Measurements from ENCODE around the gene TIPRL. TPM values are rescaled to one million over a fixed set of nuclear protein-coding genes. Genes with fewer than 3 reads are reported as not detected.

The TIPRL gene
- total RNA-seq, 1 donor from 2014 or later: 25.3 TPM

DNA sequence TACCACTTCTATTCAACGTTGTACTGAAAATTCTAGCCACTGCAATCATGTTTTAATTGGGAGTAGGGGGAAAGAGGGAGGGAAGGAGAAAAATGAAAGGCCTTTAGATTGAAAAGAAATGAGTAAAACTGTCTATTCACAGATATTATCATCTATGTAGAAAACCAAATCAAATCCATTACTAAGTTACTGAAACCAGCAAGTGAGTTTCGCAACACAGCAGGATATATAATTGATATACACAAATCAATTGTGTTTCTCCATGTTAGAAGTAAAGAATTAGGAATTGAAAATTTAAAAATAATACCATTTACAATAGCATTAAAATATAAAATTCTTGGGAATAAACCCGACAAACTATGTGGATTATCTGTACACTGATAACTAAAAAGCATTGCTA lies 66.3 kb downstream of the TIPRL start:
- no peaks in the 10 kb centered on the region for H3K27me3 ChIP-seq (ENCODE audit: control insufficient read depth, insufficient read depth, low read length)
- FAIRE-seq (no peak), DNase-seq (ENCODE audit: low read depth) (no peak)
- peaks cover 16% of the 10 kb centered on the region for H3K36me3 ChIP-seq (ENCODE audit: control insufficient read depth, insufficient read depth, low read length)
- TF ChIP-seq CTCF (IDR thresholded peaks at IDR 0.05; ENCODE audit: insufficient read depth, low read length, severe bottlenecking): no peak
- H3K4me3 ChIP-seq (ENCODE audit: low read depth, low read length): no peak overlapping the region

GRCh38 chr1:168246506-168246905 lies 67.7 kb downstream of the TIPRL start:
- peaks cover 16% of the 10 kb centered on the region for H3K36me3 ChIP-seq (ENCODE audit: control insufficient read depth, insufficient read depth, low read length)
- H3K4me3 ChIP-seq (ENCODE audit: low read depth, low read length): no peak overlapping the region
- FAIRE-seq (no peak), DNase-seq (ENCODE audit: low read depth) (no peak)
- H3K27me3 ChIP-seq (ENCODE audit: control insufficient read depth, insufficient read depth, low read length): no peaks in the 10 kb centered on the region
- no peak for TF ChIP-seq CTCF (IDR thresholded peaks at IDR 0.05; ENCODE audit: insufficient read depth, low read length, severe bottlenecking)

Other genes with a start within 250 kb of the TIPRL start
- 28.2 and 34.6 TPM in 2 replicates for gene DCAF6, start 242.3 kb upstream of the TIPRL start, total RNA-seq
- 10.8 and 23.6 TPM in 2 replicates for gene MPC2, start 241.9 kb upstream of the TIPRL start, total RNA-seq
- 7.4 and 8.2 TPM in 2 replicates for gene GPR161, start 42.0 kb upstream of the TIPRL start, total RNA-seq
- gene SFT2D2, start 47.0 kb downstream of the TIPRL start, total RNA-seq: 22.4 and 29.7 TPM in 2 replicates
- gene TBX19, start 101.9 kb downstream of the TIPRL start, total RNA-seq: 0.51 and 0.79 TPM in 2 replicates